Activated T-cell treated with anti-CD3 and anti-CD28 coated beads for 24 hours (primary cell): ENCODE measurements around the gene COX10.

ENCODE experiments used
- DNase-seq: peaks from one replicate; pipeline ENCODE4 v3.0.0-alpha.2; 2020; ENCODE audit warnings: low read depth

COX10 gene

GRCh38 chr17:14070344-14070984 is 1.2 kb downstream of the COX10 start:
- DNase-seq: no peak

- no peak for DNase-seq
Observed at GRCh38 chr17:14072881-14073280, 3.6 kb downstream of the COX10 start.

- no peak for DNase-seq
Observed at GRCh38 chr17:14078027-14078426, 8.7 kb downstream of the COX10 start.

GRCh38 chr17:14080847-14081251 is 11.5 kb downstream of the COX10 start:
- no peak for DNase-seq

- DNase-seq: no peak
Observed at GRCh38 chr17:14082848-14083247, 13.5 kb downstream of the COX10 start.

- DNase-seq: no peak
Observed at GRCh38 chr17:14084955-14085354, 15.7 kb downstream of the COX10 start.

- DNase-seq: no peak
Observed at GRCh38 chr17:14086189-14086588, 16.9 kb downstream of the COX10 start.

GRCh38 chr17:14089179-14089578 is 19.9 kb downstream of the COX10 start:
- DNase-seq: no peak

GRCh38 chr17:14091367-14091766 is 22.1 kb downstream of the COX10 start:
- DNase-seq: no peak

- DNase-seq: no peak
Observed at GRCh38 chr17:14092808-14093207, 23.5 kb downstream of the COX10 start.

GRCh38 chr17:14094676-14095601 is 25.6 kb downstream of the COX10 start:
- DNase-seq: no peak

GRCh38 chr17:14095631-14096030 is 26.3 kb downstream of the COX10 start:
- no peak for DNase-seq

GRCh38 chr17:14098246-14098645 is 28.9 kb downstream of the COX10 start:
- no peak for DNase-seq

GRCh38 chr17:14101976-14102375 is 32.7 kb downstream of the COX10 start:
- DNase-seq: no peak

- no peak for DNase-seq
Observed at GRCh38 chr17:14103836-14104235, 34.5 kb downstream of the COX10 start.

GRCh38 chr17:14104734-14105133 is 35.4 kb downstream of the COX10 start:
- no peak for DNase-seq

GRCh38 chr17:14107889-14108288 is 38.6 kb downstream of the COX10 start:
- DNase-seq: no peak

GRCh38 chr17:14112407-14112806 is 43.1 kb downstream of the COX10 start:
- no peak for DNase-seq

GRCh38 chr17:14113137-14113536 is 43.8 kb downstream of the COX10 start:
- DNase-seq: no peak

GRCh38 chr17:14116263-14117024 is 47.1 kb downstream of the COX10 start:
- no peak for DNase-seq

GRCh38 chr17:14118951-14119350 is 49.6 kb downstream of the COX10 start:
- no peak for DNase-seq

- no peak for DNase-seq
Observed at GRCh38 chr17:14119546-14119945, 50.2 kb downstream of the COX10 start.

- DNase-seq: no peak
Observed at GRCh38 chr17:14121952-14122351, 52.6 kb downstream of the COX10 start.
